Sigmoid colon (tissue), 7 donors: ENCODE results near the gene BRF1. TPM values are rescaled to one million over a fixed set of nuclear protein-coding genes. Genes with fewer than 3 reads are reported as not detected.

Source experiments
- DNase-seq: peaks from one replicate; pipeline ENCODE4 v3.0.0-alpha.2; 2019
- H3K27ac ChIP-seq, 4 donors: fragments of 200-600 bp; sonication (generic); one replicate each; pipeline ENCODE4 v1.5.1; 2016 to 2019; ENCODE audit warnings: mild to moderate bottlenecking in 1 of 4
- H3K27me3 ChIP-seq, 3 donors: fragments of 200-600 bp; sonication (generic); one replicate each; pipeline ENCODE4 v1.5.1; 2019; ENCODE audit warnings: mild to moderate bottlenecking in 1 of 3
- H3K36me3 ChIP-seq, 4 donors: fragments of 200-600 bp; sonication (generic); one replicate each; pipeline ENCODE4 v1.5.1; 2016 to 2019
- H3K4me1 ChIP-seq, 4 donors: fragments of 200-600 bp; sonication (generic); one replicate each; pipeline ENCODE4 v1.5.1; 2017 to 2019
- H3K4me3 ChIP-seq, 4 donors: fragments of 200-600 bp; sonication (generic); one replicate each; pipeline ENCODE4 v1.5.1; 2017 to 2019; ENCODE audit warnings: mild to moderate bottlenecking in 2 of 4, moderate library complexity in 1 of 4
- H3K9me3 ChIP-seq, 4 donors: fragments of 200-600 bp in 3 of 4; sonication (generic) in 3 of 4; one replicate each; pipeline versions ENCODE4 v1.5.1 to v1.6.1; 2013 to 2019
- CTCF ChIP-seq, 4 experiments: fragments of 450-650 bp in 3 of 4; fragments of 200-600 bp in 1 of 4; IDR thresholded peaks; one replicate each; pipeline ENCODE4 v1.5.1; 2016 to 2019; ENCODE audit warnings: antibody characterized with exemption in 4 of 4, mild to moderate bottlenecking in 3 of 4, moderate library complexity in 2 of 4
- EP300 ChIP-seq, 4 donors: sonication (generic); formaldehyde crosslinking; IDR thresholded peaks; one replicate each; pipeline ENCODE4 v1.6.1; 2017; ENCODE audit warnings: antibody characterized with exemption in 4 of 4
- POLR2A ChIP-seq, 2 donors: fragments of 450-650 bp; IDR thresholded peaks; one replicate each; pipeline ENCODE4 v1.6.1; 2016; ENCODE audit warnings: antibody characterized with exemption in 2 of 2, mild to moderate bottlenecking in 2 of 2, moderate library complexity in 2 of 2
- POLR2AphosphoS5 ChIP-seq, 4 donors: sonication (generic); formaldehyde crosslinking; IDR thresholded peaks; one replicate each; pipeline ENCODE4 v1.6.1; 2017; ENCODE audit warnings: antibody characterized with exemption in 4 of 4
- WGBS, 2 donors: extraction: QIAGEN DNeasy Blood & Tissue Kit; methylation state at CpG; one replicate each; pipeline ENCODE4 v1.1.7; 2013; 5-methylcytosine and 5-hydroxymethylcytosine counted together
- intact Hi-C: fragments of 100-400 bp; cut with DNase I; formaldehyde crosslinking; loops from one replicate; pipeline ENCODE4 v1.15.1; 2023
- polyA plus RNA-seq, 3 donors: library from polyadenylated mRNA; stranded (reverse); fragments of 200-250 nt; gene quantifications; one replicate each; pipeline ENCODE4 v1.2.3, GENCODE V29; 2013
- total RNA-seq, 4 donors: library from RNA; depleted of rRNA; stranded (reverse); fragments of >200 nt; gene quantifications; one replicate each; pipeline ENCODE4 v1.1.0, GENCODE V29; 2016
- donor health status: healthy with polysubstance abuse.
- donor health status: Bipolar disorder and iron deficiency.
- donor health status: healthy.

BRF1 gene
- total and polyA plus RNA-seq, 7 donors = 9.0 to 39.2 (median 23.7) TPM

GRCh38 chr14:105250986-105251385, 49.8 kb downstream of the BRF1 start:
- intact Hi-C loops = no loop called here
- H3K4me1 ChIP-seq = peaks cover 0 to 27% (median 20%) of the 10 kb centered on the region in 4 donors
- DNase-seq = no peak
- TF ChIP-seq POLR2A (IDR thresholded peaks at IDR 0.05) (no peak), POLR2AphosphoS5 (IDR thresholded peaks at IDR 0.05) (no peak), EP300 (IDR thresholded peaks at IDR 0.05) (no peak), CTCF (IDR thresholded peaks at IDR 0.05) (no peak)
- H3K9me3 ChIP-seq = no peaks in the 10 kb centered on the region
- H3K27ac ChIP-seq = no peak overlapping the region
- peaks cover 0 to 43% (median 10%) of the 10 kb centered on the region in 4 donors for H3K36me3 ChIP-seq
- no peak overlapping the region for H3K4me3 ChIP-seq
- no peaks in the 10 kb centered on the region for H3K27me3 ChIP-seq
- 74 to 85% methylated on average over 4 of the region's 4 CpGs for WGBS, 2 donors

GRCh38 chr14:105250008-105250366, 50.8 kb downstream of the BRF1 start:
- intact Hi-C loops = no loop called here
- no peak for TF ChIP-seq POLR2A (IDR thresholded peaks at IDR 0.05)
- no peak for TF ChIP-seq EP300 (IDR thresholded peaks at IDR 0.05)
- no peak for TF ChIP-seq CTCF (IDR thresholded peaks at IDR 0.05)
- TF ChIP-seq POLR2AphosphoS5 (IDR thresholded peaks at IDR 0.05) = no peak
- no peak for DNase-seq
- no peaks in the 10 kb centered on the region for H3K27me3 ChIP-seq
- H3K27ac ChIP-seq = peak overlapping the region in 2 of 4 donors; percentile 88 to 96
- H3K4me1 ChIP-seq = peaks cover 0 to 27% (median 20%) of the 10 kb centered on the region in 4 donors
- H3K36me3 ChIP-seq = peaks cover 0 to 36% (median 10%) of the 10 kb centered on the region in 4 donors
- no peaks in the 10 kb centered on the region for H3K9me3 ChIP-seq
- no peak overlapping the region for H3K4me3 ChIP-seq
- WGBS, 2 donors = 92 to 95% methylated on average over 16 of the region's 16 CpGs

GRCh38 chr14:105249182-105250007, 51.4 kb downstream of the BRF1 start:
- Histone ChIP-seq H3K36me3 (peaks cover 0 to 36% (median 10%) of the 10 kb centered on the region in 4 donors), H3K27me3 (no peaks in the 10 kb centered on the region), H3K4me3 (peak overlapping the region; percentile 40 to 70 (median 63)), H3K27ac (peak overlapping the region; percentile 84 to 96 (median 92)), H3K4me1 (peaks cover 0 to 27% (median 20%) of the 10 kb centered on the region in 4 donors), H3K9me3 (no peaks in the 10 kb centered on the region)
- intact Hi-C loops = loop anchor here (10.0 kb wide), 1 partner anchor 65 kb away; the partner anchor contains the start of gene PACS2
- no peak for DNase-seq
- WGBS, 2 donors = 34 to 56% methylated on average over 62 of the region's 62 CpGs
- no peak for TF ChIP-seq EP300 (IDR thresholded peaks at IDR 0.05)
- TF ChIP-seq POLR2AphosphoS5 (IDR thresholded peaks at IDR 0.05) = peak in 1 of 4 donors; percentile 11
- peak in 1 of 4 experiments; percentile 13 for TF ChIP-seq CTCF (IDR thresholded peaks at IDR 0.05)
- TF ChIP-seq POLR2A (IDR thresholded peaks at IDR 0.05) = no peak

- intact Hi-C loops = loop anchor here (10.0 kb wide), 1 partner anchor 66 kb away; the partner anchor contains the start of gene PACS2
- Histone ChIP-seq H3K9me3 (no peaks in the 10 kb centered on the region), H3K4me1 (peaks cover 0 to 27% (median 20%) of the 10 kb centered on the region in 4 donors), H3K36me3 (peaks cover 0 to 36% (median 10%) of the 10 kb centered on the region in 4 donors), H3K27me3 (no peaks in the 10 kb centered on the region), H3K27ac (peak within 1 kb of the TSS; percentile 84 to 96 (median 92)), H3K4me3 (peak within 1 kb of the TSS; percentile 43 to 70 (median 63))
- TF ChIP-seq POLR2A (IDR thresholded peaks at IDR 0.05) (peak in 1 of 2 donors; percentile 28), EP300 (IDR thresholded peaks at IDR 0.05) (no peak), POLR2AphosphoS5 (IDR thresholded peaks at IDR 0.05) (peak; percentile 47 to 81 (median 51))
- WGBS, 2 donors = 0 to 1% methylated on average over 130 of the region's 130 CpGs
- DNase-seq = peak; percentile 93
These were observed 52.2 kb downstream of the BRF1 start, which contains the start of gene BTBD6 for GRCh38 chr14:105248368-105249181. TSS of gene BTBD6 (plus strand) at chr14:105248533. CDS start at chr14:105248712, 179 bp downstream.
